CD4-positive, CD25-positive, alpha-beta regulatory T cell (primary cell): ENCODE data around the gene GUK1. TPM values are rescaled to one million over a fixed set of nuclear protein-coding genes. Genes with fewer than 3 reads are reported as not detected.
"Not testable (repeated sequence)": the region's sequence is repeated elsewhere in the genome, so short reads cannot be mapped to it uniquely, and the experiment has no call there.

Source experiments
- ATAC-seq, 2 donors: fragments of 150-1000 bp; cut with Tn5 transposase; one replicate each; pipeline ENCODE4 v1.10.0; 2021; ENCODE audit warnings: low read depth in 2 of 2, moderate number of reproducible peaks in 2 of 2, moderate library complexity in 1 of 2
- DNase-seq, 3 donors: peaks; one replicate each; pipeline versions ENCODE4 v3.0.0 to v3.0.0-alpha.2; 2012 to 2022; ENCODE audit warnings: mixed read lengths in 1 of 3
- H3K27ac ChIP-seq: one replicate; pipeline ENCODE4 v1.7.0; 2013; ENCODE audit warnings: mild to moderate bottlenecking, low read length; ENCODE audit not compliant: insufficient read depth, poor library complexity, severe bottlenecking
- H3K27me3 ChIP-seq: one replicate; pipeline ENCODE4 v1.7.0; 2013; ENCODE audit warnings: low read length; ENCODE audit not compliant: control insufficient read depth, insufficient read depth
- H3K36me3 ChIP-seq: one replicate; pipeline ENCODE4 v1.7.0; 2013; ENCODE audit warnings: mild to moderate bottlenecking, low read length, moderate library complexity; ENCODE audit not compliant: control insufficient read depth, insufficient read depth
- H3K4me1 ChIP-seq: 2 replicates; pipeline ENCODE4 v1.7.0; 2013; ENCODE audit warnings: mild to moderate bottlenecking, low read length; ENCODE audit not compliant: insufficient read depth, control insufficient read depth, poor library complexity, severe bottlenecking
- H3K4me3 ChIP-seq: one replicate; pipeline ENCODE4 v1.7.0; 2013; ENCODE audit warnings: low read depth, mild to moderate bottlenecking, low read length, moderate library complexity
- H3K9me3 ChIP-seq, 2 experiments: 1 replicate in 1 of 2; 2 replicates in 1 of 2; pipeline ENCODE4 v1.7.0; 2013; ENCODE audit warnings: low read length in 2 of 2, mild to moderate bottlenecking in 1 of 2, moderate library complexity in 1 of 2; ENCODE audit not compliant: control insufficient read depth in 2 of 2
- H3K27ac Mint-ChIP-seq, 3 donors: one replicate each; pipeline ENCODE4 v1.8.0; 2020 to 2022; ENCODE audit warnings: mild to moderate bottlenecking in 3 of 3, mixed read lengths in 3 of 3, moderate library complexity in 2 of 3
- H3K27me3 Mint-ChIP-seq: one replicate; pipeline ENCODE4 v1.8.0; 2022; ENCODE audit warnings: mild to moderate bottlenecking, mixed read lengths
- H3K36me3 Mint-ChIP-seq: one replicate; pipeline ENCODE4 v1.8.0; 2020; ENCODE audit warnings: mixed read lengths
- H3K4me1 Mint-ChIP-seq, 4 donors: one replicate each; pipeline ENCODE4 v1.8.0; 2020 to 2022; ENCODE audit warnings: mixed read lengths in 4 of 4, mild to moderate bottlenecking in 1 of 4
- H3K4me3 Mint-ChIP-seq, 4 donors: one replicate each; pipeline ENCODE4 v1.8.0; 2020 to 2022; ENCODE audit warnings: mild to moderate bottlenecking in 4 of 4, mixed read lengths in 4 of 4, moderate library complexity in 3 of 4
- H3K9me3 Mint-ChIP-seq, 7 donors: one replicate each; pipeline ENCODE4 v1.8.0; 2020 to 2022; ENCODE audit warnings: mixed read lengths in 7 of 7, mild to moderate bottlenecking in 3 of 7, moderate library complexity in 2 of 7
- polyA plus RNA-seq, 4 donors: library from polyadenylated mRNA; unstranded; fragments of 300-500 nt; fragmentation: Illumina TruSeq; gene quantifications; one replicate each; pipeline ENCODE4 v1.2.3, GENCODE V29; 2021
- total RNA-seq: library from RNA; stranded (reverse); gene quantifications from one replicate; pipeline ENCODE4 v1.2.3, GENCODE V29; 2022

The GUK1 gene
- total and polyA plus RNA-seq, 5 donors from 2014 or later, result 270 to 413 (median 350) TPM

- Histone ChIP-seq H3K36me3 (peaks cover 5% of the 10 kb centered on the region), H3K9me3 (no peaks in the 10 kb centered on the region), H3K27me3 (no peaks in the 10 kb centered on the region), H3K4me3 (no peak overlapping the region), H3K4me1 (peaks cover 16% of the 10 kb centered on the region), H3K27ac (no peak overlapping the region)
- H3K4me3 Mint-ChIP-seq, result peak overlapping the region in 2 of 4 donors; percentile 10 to 75
- DNase-seq (no peak), ATAC-seq (no peak)
- peaks cover 5% of the 10 kb centered on the region for H3K27me3 Mint-ChIP-seq
- peak overlapping the region; percentile 31 to 97 (median 85) for H3K27ac Mint-ChIP-seq
- peaks cover 0 to 57% (median 30%) of the 10 kb centered on the region in 4 donors for H3K4me1 Mint-ChIP-seq
- no peaks in the 10 kb centered on the region for H3K9me3 Mint-ChIP-seq
- H3K36me3 Mint-ChIP-seq, result peaks cover 6% of the 10 kb centered on the region
Measured at GRCh38 chr1:228168563-228169270, 28.6 kb downstream of the GUK1 start.

- Mint-ChIP-seq H3K4me3 (peak overlapping the region in 1 of 4 donors; percentile 75), H3K4me1 (peaks cover 0 to 51% (median 26%) of the 10 kb centered on the region in 4 donors), H3K36me3 (peaks cover 6% of the 10 kb centered on the region), H3K27me3 (peaks cover 5% of the 10 kb centered on the region), H3K9me3 (no peaks in the 10 kb centered on the region), H3K27ac (peak overlapping the region; percentile 31 to 85 (median 39))
- no peak overlapping the region for H3K27ac ChIP-seq
- peaks cover 16% of the 10 kb centered on the region for H3K4me1 ChIP-seq
- DNase-seq (no peak), ATAC-seq (no peak)
- no peaks in the 10 kb centered on the region for H3K9me3 ChIP-seq
- H3K36me3 ChIP-seq, result peaks cover 5% of the 10 kb centered on the region
- no peak overlapping the region for H3K4me3 ChIP-seq
- no peaks in the 10 kb centered on the region for H3K27me3 ChIP-seq
Measured at GRCh38 chr1:228169345-228169744, 29.3 kb downstream of the GUK1 start.

GRCh38 chr1:228170666-228171065 is 30.6 kb downstream of the GUK1 start:
- no peaks in the 10 kb centered on the region for H3K9me3 ChIP-seq
- no peak overlapping the region for H3K27ac ChIP-seq
- peaks cover 5% of the 10 kb centered on the region for H3K36me3 ChIP-seq
- no peak overlapping the region for H3K4me3 ChIP-seq
- peaks cover 6% of the 10 kb centered on the region for H3K36me3 Mint-ChIP-seq
- H3K4me1 Mint-ChIP-seq, result peaks cover 0 to 39% (median 20%) of the 10 kb centered on the region in 4 donors
- no peaks in the 10 kb centered on the region for H3K27me3 ChIP-seq
- H3K4me1 ChIP-seq, result peaks cover 7% of the 10 kb centered on the region
- no peaks in the 10 kb centered on the region for H3K9me3 Mint-ChIP-seq
- peak overlapping the region in 1 of 3 donors; percentile 29 for H3K27ac Mint-ChIP-seq
- no peaks in the 10 kb centered on the region for H3K27me3 Mint-ChIP-seq
- DNase-seq, result no peak
- no peak overlapping the region for H3K4me3 Mint-ChIP-seq
- no peak for ATAC-seq

- H3K4me1 Mint-ChIP-seq, result peaks cover 0 to 37% (median 20%) of the 10 kb centered on the region in 4 donors
- Histone ChIP-seq H3K4me1 (peaks cover 5% of the 10 kb centered on the region), H3K27ac (no peak overlapping the region), H3K4me3 (no peak overlapping the region), H3K27me3 (no peaks in the 10 kb centered on the region), H3K36me3 (peaks cover 5% of the 10 kb centered on the region), H3K9me3 (no peaks in the 10 kb centered on the region)
- peaks cover 6% of the 10 kb centered on the region for H3K36me3 Mint-ChIP-seq
- ATAC-seq (no peak), DNase-seq (no peak)
- no peaks in the 10 kb centered on the region for H3K9me3 Mint-ChIP-seq
- no peaks in the 10 kb centered on the region for H3K27me3 Mint-ChIP-seq
- no peak overlapping the region for H3K4me3 Mint-ChIP-seq
- H3K27ac Mint-ChIP-seq, result peak overlapping the region in 2 of 3 donors; percentile 5 to 29
Measured at GRCh38 chr1:228171221-228171891, 31.3 kb downstream of the GUK1 start.

GRCh38 chr1:228172591-228173527 is 32.8 kb downstream of the GUK1 start:
- peaks cover 6% of the 10 kb centered on the region for H3K36me3 Mint-ChIP-seq
- DNase-seq, result no peak
- no peaks in the 10 kb centered on the region for H3K27me3 Mint-ChIP-seq
- H3K27ac Mint-ChIP-seq, result peak overlapping the region in 1 of 3 donors; percentile 71
- Histone ChIP-seq H3K4me3 (no peak overlapping the region), H3K9me3 (no peaks in the 10 kb centered on the region), H3K4me1 (no peaks in the 10 kb centered on the region), H3K27me3 (no peaks in the 10 kb centered on the region), H3K27ac (peak overlapping the region; percentile 5), H3K36me3 (peaks cover 5% of the 10 kb centered on the region)
- peak overlapping the region in 1 of 4 donors; percentile 47 for H3K4me3 Mint-ChIP-seq
- H3K4me1 Mint-ChIP-seq, result peaks cover 0 to 26% (median 13%) of the 10 kb centered on the region in 4 donors
- ATAC-seq, result no peak
- H3K9me3 Mint-ChIP-seq, result no peaks in the 10 kb centered on the region

GRCh38 chr1:228173528-228174481 is 33.7 kb downstream of the GUK1 start:
- not testable (repeated sequence) for H3K4me3 Mint-ChIP-seq, H3K36me3 ChIP-seq, H3K4me1 ChIP-seq, H3K27ac Mint-ChIP-seq, H3K9me3 ChIP-seq, H3K27me3 ChIP-seq, H3K36me3 Mint-ChIP-seq, H3K27me3 Mint-ChIP-seq, H3K4me3 ChIP-seq, ATAC-seq, H3K9me3 Mint-ChIP-seq
- H3K27ac ChIP-seq, result peak overlapping the region; percentile 47
- peak in 2 of 3 donors; percentile 42 to 46 for DNase-seq
- H3K4me1 Mint-ChIP-seq, result peaks cover 0 to 20% (median 8%) of the 10 kb centered on the region in 4 donors
